Smooth muscle cell of the brain vasculature (primary cell): ENCODE data around the gene ASCC1.

Experiments
- DNase-seq: peaks from one replicate; pipeline ENCODE4 v3.0.0-alpha.2; 2012; ENCODE audit warnings: low read depth, low spot score

ASCC1 gene

DNA sequence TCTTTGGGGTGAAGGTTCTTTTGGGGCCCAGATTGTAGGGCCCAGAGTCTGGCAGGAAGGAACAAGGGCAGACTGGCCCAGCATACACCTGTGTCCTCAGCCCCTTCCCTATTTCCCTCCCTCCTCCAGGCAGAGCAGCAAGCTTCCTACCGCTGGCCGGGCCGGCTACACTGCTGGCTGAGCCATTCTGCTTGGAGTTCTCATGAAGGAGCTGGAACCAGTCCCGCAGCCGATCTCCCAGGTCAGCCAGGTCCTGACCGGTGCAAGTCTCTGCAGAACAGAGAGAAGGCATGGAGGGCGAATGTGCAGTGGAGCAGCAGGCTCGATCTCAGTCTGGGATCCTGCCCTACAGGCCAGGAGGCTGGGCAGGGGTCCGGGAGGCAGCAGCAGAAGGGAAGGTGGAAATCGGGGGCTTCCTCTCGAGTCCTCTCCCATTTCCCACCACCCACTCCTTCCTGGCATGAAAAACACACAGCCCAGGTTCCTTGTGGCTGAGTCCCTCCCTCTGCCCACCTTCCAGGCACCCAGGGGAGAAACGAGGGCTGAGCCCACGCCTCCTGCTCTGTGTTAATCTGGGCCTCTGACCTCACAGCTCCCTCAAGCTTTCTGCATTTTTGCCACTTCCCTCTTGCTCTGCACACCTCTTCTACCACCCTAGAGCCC lies 148.5 kb downstream of the ASCC1 start:
- DNase-seq, result no peak

DNA sequence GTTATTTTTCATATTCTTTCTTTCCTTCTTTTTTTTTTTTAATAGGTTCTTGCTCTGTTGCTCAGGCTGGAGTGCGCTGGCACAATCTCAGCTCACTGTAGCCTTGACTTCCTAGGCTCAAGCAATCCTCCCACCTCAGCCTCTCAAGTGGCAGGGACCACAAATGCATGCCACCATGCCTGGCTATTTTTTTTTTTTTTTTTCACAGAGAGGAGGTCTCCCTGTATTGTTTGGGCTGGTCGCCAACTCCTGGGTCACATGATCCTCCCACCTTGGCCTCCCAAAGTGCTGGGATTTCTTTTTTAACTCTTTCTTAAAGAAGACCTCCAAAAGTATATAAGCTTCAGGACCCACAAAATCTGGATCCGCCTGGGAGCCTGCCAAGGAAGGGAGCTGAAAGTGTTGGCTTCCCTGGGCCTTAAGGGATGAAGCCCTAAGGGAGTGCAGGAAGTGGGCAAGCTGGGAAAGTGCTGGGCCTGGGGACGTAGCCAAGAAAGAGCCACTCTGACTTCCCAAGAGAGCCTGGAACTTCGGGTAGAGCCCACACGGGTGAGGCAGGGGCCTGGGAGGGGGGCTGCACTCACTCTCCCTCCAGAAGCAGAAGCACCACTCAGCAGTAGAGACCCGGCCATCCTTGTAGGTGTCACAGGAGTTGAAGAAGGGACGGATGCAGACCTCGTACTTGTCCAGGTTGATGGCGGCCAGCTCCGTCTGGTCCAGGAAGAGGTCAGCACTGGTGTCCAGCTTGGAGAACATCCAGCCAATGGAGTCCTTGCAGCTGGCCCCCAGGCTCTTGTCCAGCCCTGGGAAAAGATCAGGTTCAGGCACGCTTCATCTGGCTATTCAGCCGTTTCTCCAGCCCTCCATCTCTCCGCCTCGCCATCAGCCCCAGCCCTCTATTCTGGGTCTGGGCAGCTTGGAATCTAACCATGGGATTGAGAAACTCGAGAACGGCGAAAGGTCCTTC lies 149.5 kb downstream of the ASCC1 start:
- DNase-seq, result no peak

DNA sequence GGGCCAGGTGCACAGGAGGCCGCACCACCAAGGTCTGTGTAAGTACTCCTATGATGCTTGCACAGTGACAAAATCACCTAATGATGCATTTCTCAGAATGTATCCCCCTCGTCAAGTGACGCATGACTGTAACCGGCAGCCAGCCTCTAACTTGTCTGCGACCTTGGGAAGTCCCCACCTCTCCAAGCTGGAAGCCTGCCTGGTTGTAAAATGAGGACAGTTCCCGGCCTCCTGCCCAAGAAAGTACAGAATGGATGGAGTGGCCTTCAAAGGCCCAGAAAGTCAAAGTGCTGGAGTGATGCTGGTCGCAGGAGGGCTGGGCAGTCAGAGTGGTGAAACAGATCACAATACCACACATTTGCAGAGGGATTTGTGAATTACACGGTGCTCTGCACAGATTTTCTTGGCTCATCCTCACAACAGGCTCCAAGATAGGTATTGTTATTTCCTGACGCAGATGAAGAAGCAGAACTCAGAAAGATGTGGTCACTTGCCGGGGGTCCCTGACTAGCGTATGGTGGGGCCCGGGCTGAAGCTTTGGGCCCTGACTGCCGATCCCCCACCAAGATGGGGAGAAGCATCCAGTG lies 150.5 kb downstream of the ASCC1 start:
- DNase-seq, result no peak

DNA sequence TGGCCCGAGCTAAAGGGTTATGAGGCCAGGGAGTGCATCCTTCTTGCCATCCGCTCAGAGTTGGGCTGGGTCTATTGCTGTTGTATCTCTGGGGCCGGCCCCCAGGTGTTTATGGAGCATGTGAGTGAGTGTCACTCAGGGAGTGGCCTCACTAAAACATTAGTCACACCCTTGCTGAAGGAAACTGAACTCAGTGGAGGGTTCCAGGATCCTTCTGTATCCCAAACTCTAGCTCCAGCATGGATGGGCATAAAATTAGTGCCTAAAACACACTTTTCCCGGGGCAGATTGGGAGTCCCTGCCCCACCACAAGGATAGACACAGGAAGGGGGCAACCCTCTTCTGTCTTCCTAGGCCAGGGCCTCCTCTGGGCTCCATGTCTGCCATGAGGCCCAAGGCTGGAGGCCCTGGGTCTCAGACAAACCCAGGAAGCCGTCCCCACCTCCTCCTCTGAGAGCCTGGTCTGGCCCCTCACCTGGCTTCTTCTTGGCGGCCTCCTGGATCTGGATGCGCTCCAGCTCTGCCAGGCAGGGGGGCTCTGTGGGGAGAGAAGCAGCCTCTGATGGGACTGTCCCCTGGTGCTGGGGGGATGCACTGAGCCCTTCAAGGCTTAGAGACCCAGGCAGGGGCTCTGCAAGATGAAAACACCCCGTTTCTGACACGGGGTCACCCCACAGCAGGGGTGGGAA lies 152.2 kb downstream of the ASCC1 start:
- no peak for DNase-seq

- no peak for DNase-seq
These were observed 153.0 kb downstream of the ASCC1 start for GRCh38 chr10:72062832-72063702.

GRCh38 chr10:72062382-72062781 lies 153.7 kb downstream of the ASCC1 start:
- DNase-seq, result no peak

GRCh38 chr10:72061930-72062329 lies 154.1 kb downstream of the ASCC1 start:
- DNase-seq, result no peak

- DNase-seq, result no peak
These were observed 154.6 kb downstream of the ASCC1 start for GRCh38 chr10:72061491-72061890.

- DNase-seq, result no peak
These were observed 155.9 kb downstream of the ASCC1 start for GRCh38 chr10:72059843-72060822.

DNA sequence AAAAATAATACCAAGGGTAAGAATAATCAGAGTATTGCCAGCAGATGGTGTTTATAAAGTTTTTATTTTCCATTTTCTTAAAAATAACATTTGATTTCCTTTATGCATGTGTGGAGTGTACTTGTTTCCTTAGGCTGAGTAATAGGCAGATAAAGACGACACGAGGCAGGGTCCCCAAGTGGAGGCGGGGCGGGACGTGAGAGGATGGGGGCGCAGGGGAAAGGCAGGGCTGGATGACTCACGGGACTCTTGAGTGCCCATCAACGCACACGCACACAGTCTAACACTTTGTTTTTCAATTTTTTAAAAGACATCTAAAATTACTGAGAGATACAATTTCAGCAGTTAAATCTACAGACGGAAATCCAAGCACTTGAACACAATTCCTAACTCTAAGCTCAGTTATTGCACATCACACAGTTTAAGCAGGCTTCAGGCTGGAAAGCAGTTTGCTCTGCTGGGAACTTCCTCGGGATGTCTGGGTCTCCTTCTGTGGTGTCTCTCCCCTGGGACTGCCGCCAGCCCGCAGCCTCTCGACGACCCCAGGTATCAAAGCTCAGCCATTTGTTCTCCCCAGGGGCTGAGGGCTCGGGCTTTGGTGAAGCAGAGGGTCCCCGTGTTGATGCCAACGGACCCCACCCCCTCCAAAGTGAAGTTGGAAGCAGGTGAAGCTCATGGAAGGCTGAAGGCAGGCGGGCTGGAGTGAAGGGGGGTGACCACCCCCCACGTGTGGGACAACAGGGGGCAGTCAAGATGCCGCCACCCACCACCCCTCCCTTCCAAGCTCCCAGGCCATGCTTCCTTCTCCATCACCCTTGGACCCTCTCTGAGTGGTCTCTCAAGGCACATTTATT lies 156.9 kb downstream of the ASCC1 start:
- no peak for DNase-seq

GRCh38 chr10:72058347-72058898 lies 157.7 kb downstream of the ASCC1 start:
- DNase-seq, result no peak

- DNase-seq, result no peak
These were observed 158.9 kb downstream of the ASCC1 start for GRCh38 chr10:72056932-72057751.

DNA sequence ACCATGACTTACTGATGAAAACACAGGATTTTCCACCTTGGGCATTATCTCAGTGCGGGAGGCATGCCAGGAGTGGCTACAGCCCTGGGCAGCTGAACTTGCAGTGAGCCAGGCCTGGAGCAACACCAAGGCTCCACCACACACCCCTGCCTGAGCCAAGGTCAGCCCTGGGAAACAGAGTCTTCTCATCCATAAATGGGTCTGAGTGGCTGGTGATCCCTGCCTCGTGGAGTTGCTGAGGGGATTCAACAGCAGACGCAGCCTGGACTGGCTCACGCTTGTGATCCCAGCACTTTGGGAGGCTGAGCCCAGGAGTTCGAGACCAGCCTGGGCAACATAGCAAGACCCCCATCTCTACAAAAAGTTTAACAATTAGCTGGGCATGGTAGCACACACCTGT lies 160.0 kb downstream of the ASCC1 start:
- DNase-seq, result no peak

DNA sequence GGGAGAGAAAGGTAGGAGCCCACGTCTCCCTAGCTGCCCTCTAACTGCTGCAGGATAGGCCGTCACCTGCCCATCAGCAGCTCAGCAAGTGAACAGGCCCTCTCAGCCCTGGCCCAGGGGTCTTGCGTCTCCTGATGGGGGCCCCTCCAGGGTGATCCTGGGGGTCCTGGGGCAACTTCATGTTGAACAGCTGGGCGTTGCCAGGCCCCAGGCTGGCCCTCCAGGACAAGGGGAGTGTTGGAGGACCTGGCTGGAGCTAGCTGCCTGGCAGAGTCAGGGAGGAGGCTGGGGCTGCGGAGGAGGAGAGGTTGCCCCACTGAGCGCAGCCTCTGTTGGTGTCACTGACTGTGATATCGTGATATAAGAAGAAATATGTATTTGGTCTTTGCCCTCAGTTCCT lies 162.4 kb downstream of the ASCC1 start:
- DNase-seq, result no peak

GRCh38 chr10:72050873-72051272 lies 165.2 kb downstream of the ASCC1 start:
- DNase-seq, result no peak

GRCh38 chr10:72049969-72050781 lies 165.9 kb downstream of the ASCC1 start:
- DNase-seq, result no peak

- DNase-seq, result no peak
These were observed 166.6 kb downstream of the ASCC1 start for GRCh38 chr10:72049472-72049871.
